DLD1 (cell line): ENCODE data around the gene PIH1D2.
"Not testable (repeated sequence)": the region's sequence is repeated elsewhere in the genome, so short reads cannot be mapped to it uniquely, and the experiment has no call there.

Source experiments
- in situ Hi-C: cut with HindIII; loops from 2 replicates; pipeline ENCODE4 v1.10.0; 2017; ENCODE audit warnings: low sequenced_read_pairs

PIH1D2 gene

GRCh38 chr11:112058103-112058502 lies 15.7 kb downstream of the PIH1D2 start:
- in situ Hi-C loops, result no loop called here

- in situ Hi-C loops, result no loop called here
Measured at GRCh38 chr11:112057170-112057569, 16.6 kb downstream of the PIH1D2 start.

- in situ Hi-C loops, result no loop called here
Measured at GRCh38 chr11:112051768-112052167, 22.0 kb downstream of the PIH1D2 start.

- in situ Hi-C loops, result no loop called here
Measured at GRCh38 chr11:112050721-112051120, 23.1 kb downstream of the PIH1D2 start.

DNA sequence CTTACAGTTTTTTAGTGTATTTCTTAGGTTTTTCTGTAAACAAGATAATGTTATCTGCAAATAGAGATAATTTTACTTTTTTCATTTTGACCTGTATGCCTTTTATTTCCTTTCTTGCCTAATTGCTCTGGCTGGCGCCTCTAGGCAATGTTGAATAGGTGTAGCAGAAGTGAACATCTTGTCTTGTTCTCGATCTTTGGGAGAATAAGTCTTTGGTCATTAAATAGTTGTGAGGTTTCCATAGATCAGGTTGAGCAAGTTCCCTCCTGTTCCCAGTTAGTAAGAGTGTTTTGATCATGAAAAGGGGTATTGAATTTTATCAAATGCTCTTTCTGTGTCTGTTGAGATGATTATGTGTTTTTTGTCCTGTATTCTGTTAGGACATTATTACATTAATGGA lies 24.0 kb downstream of the PIH1D2 start:
- in situ Hi-C loops, result no loop called here

DNA sequence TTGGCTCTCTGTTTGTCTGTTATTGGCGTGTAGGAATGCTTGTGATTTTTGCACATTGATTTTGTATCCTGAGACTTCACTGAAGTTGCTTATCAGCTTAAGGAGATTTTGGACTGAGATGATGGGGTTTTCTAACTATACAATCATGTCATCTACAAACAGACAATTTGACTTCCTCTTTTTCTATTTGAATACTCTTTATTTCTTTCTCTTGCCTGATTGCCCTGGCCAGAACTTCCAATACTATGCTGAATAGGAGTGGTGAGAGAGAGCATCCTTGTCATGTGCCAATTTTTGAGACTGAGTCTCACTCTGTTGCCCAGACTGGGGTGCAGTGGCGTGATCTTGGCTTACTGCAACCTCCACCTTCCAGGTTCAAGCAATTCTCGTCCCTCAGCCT lies 25.6 kb downstream of the PIH1D2 start:
- in situ Hi-C loops, result not testable (repeated sequence)

DNA sequence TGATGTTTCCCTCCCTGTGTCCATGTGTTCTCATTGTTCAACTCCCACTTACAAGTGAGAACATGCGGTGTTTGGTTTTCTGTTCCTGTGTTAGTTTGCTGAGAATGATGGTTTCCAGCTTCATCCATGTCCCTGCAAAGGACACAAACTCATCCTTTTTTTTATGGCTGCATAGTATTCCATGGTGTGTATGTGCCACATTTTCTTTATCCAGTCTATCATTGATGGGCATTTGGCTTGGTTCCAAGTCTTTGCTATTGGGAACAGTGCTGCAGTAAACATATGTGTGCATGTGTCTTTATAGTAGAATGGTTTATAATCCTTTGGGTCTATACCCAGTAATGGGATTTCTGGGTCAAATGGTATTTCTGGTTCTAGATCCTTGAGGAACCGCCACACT lies 27.2 kb downstream of the PIH1D2 start:
- in situ Hi-C loops, result not testable (repeated sequence)

DNA sequence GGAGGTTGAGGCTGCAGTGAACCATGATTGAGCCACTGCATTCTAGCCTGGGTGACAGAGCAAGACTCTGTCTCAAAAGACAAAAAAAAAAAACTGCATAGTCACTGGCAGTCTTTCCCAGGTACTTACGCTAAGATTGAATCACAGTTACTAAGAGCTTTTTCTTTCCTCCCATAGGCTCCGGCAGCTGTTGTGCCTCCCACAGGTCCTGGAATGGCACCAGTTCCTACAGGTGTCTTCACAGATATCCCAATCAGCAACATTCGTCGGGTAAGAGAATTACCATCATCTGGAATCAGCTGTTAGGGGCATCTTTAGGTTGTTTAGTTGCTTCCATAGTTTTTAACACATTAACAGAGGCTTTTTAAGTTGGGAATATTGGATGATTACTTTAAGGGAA lies 28.9 kb downstream of the PIH1D2 start:
- in situ Hi-C loops, result no loop called here

GRCh38 chr11:112042961-112043304 lies 30.9 kb downstream of the PIH1D2 start:
- in situ Hi-C loops, result no loop called here

DNA sequence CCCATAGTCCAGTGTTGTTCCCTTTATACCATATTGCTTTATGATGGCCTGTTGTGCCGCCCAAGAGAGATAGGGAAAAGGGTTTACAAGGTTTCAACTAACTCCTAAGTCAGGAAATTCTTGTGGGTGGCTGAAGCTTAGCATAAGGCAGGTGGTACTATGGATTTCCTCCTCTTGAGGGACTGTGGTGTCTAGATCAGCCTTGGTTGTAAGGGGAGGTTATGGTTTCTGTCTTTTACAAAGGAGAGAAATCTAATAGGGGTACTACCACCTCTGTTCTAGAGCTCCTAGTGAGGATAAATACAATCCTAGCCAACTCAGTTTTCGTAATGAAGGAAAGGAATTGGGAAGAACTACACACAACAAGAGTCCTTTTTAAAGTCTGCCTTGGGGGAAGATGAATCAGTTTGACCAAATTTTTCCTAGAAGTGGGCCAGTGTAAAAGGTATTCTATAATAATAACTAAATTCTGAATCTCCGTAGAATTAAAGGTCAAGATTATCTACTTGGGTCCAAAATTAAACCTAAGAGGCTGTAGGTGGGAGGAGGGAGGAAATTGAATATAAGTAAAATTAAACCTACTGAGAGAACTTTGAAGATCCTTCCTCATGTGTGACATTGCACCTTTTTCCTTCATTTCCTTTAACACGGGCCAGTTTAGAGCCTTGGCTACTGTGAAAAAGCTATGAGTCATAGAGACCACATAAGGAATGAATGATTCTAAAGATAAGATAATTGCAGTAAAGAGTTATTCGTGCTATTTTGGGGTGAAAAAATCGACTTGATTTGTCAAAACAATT lies 31.5 kb downstream of the PIH1D2 start:
- in situ Hi-C loops, result no loop called here

GRCh38 chr11:112037527-112037926 lies 36.3 kb downstream of the PIH1D2 start:
- in situ Hi-C loops, result no loop called here

DNA sequence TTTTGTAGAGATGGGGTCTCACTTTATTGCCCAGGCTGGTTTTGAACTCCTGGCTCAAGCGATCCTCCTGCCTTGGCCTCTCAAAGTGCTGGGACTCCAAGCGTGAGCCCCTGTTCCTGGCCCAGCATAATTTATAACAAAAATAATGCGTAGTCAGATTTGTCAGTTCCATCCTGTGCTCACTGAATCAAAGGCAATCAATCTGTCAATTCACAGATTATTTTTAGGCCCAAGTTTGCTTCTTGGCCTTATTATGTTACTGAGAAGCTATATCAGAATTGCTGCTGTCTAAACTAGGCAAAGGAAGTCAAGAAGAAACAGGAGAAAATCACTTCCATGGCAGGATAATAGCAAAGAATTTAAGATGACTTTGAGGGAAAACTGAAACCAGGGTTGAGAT lies 39.9 kb downstream of the PIH1D2 start:
- in situ Hi-C loops, result no loop called here

DNA sequence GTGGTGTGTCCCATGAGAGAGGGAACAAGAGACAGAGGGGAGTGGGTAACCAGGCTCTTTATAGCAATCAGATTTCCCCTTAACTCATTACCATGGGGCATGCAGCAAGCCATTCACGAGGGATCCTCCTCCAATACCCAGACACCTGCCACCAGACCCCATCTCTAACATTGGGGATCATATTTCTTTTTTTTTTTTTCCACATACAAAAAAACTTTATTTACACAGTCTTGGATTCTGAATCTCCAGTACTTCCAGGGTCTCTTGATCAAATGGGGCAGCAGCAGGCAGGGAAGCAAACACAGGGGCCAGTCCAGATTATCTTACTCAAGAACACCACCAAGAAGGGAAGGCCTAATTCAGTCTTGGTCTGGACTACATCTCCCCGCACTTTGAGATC lies 44.4 kb downstream of the PIH1D2 start:
- in situ Hi-C loops, result no loop called here

GRCh38 chr11:112026784-112027410 lies 46.9 kb downstream of the PIH1D2 start:
- in situ Hi-C loops, result not testable (repeated sequence)

- in situ Hi-C loops, result no loop called here
Measured at GRCh38 chr11:112025707-112026106, 48.1 kb downstream of the PIH1D2 start.

DNA sequence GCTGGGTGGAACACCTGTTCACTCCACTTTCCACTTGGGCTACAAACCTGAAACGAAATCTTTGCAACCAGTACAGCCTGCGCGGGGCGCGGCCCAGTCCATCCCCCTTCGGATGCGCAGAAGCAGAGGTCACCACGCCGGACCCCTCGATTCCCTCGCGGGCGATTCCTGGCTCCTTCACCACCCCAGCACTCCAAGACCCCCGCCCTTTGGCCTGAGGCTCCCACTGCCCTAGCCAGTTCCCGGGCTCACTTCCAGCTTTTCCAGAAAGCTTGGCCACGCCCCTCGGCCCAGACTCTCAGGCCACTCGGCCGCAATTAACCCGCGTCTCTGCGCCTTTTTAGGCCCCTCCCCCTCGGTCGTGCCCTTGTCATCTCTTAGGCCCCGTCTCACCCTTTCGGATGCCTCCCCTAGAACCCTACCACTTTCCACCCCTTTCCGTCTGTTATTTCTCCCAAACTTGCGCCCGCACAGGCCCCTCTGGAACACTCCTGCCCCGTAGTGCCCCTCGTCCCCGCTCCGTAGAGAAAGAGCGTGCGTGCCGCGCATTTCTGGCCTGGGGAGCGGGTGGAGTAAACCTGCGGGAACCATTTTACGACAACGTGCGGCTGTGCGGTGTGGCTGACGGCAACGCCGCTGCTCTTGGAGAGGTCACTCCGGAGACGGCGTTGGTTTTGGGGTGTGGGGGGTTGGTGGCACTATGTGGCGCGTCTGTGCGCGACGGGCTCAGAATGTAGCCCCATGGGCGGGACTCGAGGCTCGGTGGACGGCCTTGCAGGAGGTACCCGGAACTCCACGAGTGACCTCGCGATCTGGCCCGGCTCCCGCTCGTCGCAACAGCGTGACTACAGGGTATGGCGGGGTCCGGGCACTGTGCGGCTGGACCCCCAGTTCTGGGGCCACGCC lies 48.8 kb downstream of the PIH1D2 start, which contains the start of gene DLAT:
TSS of gene DLAT (plus strand) at position 636 of the 906 bp plus-strand sequence. CDS start at position 701, 65 bp downstream.
- in situ Hi-C loops, result loop anchor here (5.0 kb wide), 2 partner anchors 37 to 63 kb away; no protein-coding TSS in a partner anchor

DNA sequence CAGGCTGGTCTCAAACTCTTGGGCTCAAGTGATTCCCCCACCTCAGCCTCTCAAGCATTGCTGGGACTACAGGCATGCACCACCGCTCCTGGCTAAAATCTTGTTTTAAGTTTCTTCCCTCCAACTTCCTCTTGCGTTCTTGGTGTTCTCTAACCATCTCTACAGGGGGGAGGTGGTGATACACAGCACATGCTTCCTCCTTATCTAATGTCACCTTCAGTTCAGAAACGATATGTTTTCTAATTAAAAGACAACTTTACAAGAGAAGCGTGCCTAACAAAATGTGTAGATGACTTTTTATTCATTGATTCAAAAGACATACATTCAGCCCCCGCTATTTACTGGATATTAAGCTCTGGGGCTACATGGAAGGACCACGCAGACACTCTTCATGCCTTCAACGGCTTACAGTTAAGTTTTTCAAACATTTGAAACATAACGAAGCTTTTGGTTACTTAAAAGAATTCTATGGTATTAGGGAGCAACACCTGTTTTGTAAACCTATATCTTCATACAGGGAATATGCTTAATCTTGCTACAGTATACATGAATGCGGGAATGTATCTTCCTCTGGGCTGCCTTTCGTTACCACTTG lies 49.5 kb downstream of the PIH1D2 start:
- in situ Hi-C loops, result loop anchor here (5.0 kb wide), 2 partner anchors 38 to 62 kb away; no protein-coding TSS in a partner anchor

DNA sequence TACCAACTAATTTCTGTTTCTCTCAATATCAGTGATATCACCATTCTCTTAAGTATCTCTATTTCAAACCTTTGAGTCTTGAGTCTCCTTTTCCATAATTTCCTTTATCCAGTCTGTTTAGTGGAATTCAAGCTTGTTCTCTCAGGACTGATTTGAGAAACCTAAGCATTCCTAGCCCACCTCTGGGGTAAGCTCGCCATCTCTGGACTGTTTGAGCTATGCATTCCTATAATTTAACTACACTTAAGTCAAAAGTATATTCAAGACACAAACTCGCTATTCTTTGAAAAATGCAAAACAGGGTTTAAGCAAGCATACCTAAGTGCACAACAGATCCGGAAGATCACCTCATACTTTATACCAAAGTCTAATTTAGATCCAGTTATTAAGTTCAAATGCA lies 50.7 kb downstream of the PIH1D2 start:
- in situ Hi-C loops, result loop anchor here (5.0 kb wide), 2 partner anchors 39 to 61 kb away; no protein-coding TSS in a partner anchor

- in situ Hi-C loops, result no loop called here
Measured at GRCh38 chr11:112019066-112019465, 54.8 kb downstream of the PIH1D2 start.
